GM18909 (cell line): ENCODE measurements around the gene CACNB3.
"Not testable (repeated sequence)": the region's sequence is repeated elsewhere in the genome, so short reads cannot be mapped to it uniquely, and the experiment has no call there.

Experiments used
- ATAC-seq: cut with Tn5 transposase; IDR thresholded peaks from one replicate; pipeline ENCODE4 v1.9.1; 2021; ENCODE audit warnings: mild to moderate bottlenecking; ENCODE audit not compliant: unreplicated experiment, poor library complexity

Gene CACNB3

GRCh38 chr12:48851883-48852733, 33.8 kb downstream of the CACNB3 start, which contains the start of gene DDX23:
DDX23 (minus strand) TSS chr12:48852163; CDS start chr12:48845782, 6,381 bp downstream.
- ATAC-seq = peak; percentile 95

- peak; percentile 52 for ATAC-seq
Observed at GRCh38 chr12:48852734-48853688, 34.7 kb downstream of the CACNB3 start.

- ATAC-seq = no peak
Observed at GRCh38 chr12:48854488-48854887, 36.2 kb downstream of the CACNB3 start.

DNA sequence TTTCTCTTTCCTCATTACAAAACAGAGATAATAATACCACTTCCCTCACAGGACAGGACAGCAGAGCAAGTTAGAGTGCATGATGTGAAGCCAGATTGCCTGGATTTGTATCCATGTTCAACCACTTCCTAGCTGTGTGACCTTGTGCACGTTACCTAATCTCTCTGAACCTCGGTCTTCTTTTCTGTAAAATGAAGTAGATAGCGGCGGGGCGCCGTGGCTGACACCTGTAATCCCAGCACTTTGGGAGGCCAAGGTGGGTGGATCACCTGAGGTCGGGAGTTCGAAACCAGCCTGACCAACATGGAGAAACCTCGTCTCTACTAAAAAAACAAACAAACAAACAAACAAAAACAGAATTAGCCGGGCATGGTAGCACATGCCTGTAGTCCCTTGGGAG, 36.6 kb downstream of the CACNB3 start:
- not testable (repeated sequence) for ATAC-seq

DNA sequence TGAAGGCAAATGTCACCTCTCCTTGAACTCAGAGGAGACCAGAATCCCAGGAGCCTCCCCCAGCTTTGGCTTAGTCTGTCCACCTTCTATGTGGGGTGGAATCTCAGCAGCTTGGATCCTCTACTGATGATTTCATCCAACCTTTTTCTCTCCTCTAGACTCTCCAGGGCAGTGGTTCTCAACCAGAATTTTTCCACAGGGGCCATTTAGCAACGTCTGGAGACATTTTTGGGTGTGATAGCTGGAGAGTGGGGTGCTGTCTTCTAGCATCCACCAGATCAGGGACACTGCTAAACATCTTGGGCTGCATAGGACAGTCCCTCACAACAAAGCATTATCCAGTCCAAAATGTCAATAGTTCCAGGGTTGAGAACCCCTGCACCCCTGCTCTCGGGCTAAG, 38.1 kb downstream of the CACNB3 start:
- no peak for ATAC-seq

DNA sequence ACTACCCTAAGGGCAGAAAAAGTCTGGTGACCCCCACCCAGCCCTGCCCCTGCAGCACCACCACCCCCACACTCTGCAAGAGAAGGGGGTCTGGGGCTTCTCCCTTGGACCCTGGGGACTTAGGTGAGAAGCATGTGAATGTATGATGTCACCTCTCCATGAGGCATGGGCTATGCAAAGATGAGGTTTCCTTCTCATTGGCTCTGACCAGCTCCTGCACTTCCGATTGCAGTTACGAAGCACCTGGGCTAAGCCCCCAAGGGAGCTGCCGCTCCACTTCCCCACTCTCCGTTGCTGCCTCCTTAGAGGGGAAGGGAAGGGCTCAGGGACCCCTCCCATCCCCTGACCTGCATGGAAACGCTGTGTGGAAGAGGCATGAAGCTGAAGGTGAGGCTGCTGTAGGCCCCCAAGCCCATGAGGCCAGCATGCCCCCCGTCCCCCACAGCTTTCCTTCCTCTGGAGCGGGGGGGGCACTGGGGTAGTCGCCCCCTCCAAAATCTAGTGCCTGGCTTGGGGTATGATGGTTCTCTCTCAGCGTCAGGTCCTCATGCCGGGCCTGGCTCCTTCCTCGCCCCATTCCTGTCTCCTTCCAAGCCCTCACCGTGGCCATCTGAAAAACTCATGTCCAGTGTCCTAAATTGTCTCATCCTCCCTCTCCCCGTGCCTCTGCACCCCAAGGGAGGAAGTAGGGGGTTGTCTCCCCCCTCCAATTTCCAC, 39.1 kb downstream of the CACNB3 start:
- no peak for ATAC-seq

GRCh38 chr12:48858043-48858442, 39.7 kb downstream of the CACNB3 start:
- no peak for ATAC-seq

DNA sequence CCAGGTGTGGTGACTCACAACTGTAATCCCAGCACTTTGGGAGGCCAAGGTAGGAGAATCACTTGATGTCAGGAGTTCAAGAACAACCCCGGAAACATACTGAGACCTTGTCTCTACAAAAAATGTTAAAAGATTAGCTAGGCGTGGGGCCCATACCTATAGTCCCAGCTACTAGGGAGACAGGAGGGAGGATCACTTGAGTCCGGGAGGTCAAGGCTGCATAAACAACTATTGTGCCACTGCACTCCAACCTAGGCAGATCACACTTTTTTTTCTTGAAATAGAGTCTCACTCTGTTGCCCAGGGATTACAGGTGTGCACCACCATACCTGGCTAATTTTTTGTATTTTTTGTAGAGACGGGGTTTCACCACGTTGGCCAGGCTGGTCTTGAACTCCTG, 41.3 kb downstream of the CACNB3 start:
- no peak for ATAC-seq

DNA sequence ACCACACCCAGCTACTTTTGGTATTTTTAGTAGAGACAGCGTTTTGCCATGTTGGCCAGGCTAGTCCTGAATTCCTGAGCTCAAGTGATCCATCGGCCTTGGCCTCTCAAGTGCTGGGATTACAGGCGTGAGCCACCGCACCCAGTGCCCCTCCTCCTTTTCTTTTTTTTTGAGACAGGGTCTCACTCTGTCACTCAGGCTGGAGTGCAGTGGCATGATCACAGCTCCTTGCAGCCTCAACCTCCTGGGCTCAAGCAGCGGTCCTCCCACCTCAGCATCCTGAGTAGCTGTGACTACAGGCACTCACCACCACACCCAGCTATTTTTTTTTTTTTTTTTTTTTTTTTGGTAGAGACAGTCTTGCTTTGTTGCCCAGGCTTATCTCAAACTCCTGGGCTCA, 41.9 kb downstream of the CACNB3 start:
- ATAC-seq = not testable (repeated sequence)

DNA sequence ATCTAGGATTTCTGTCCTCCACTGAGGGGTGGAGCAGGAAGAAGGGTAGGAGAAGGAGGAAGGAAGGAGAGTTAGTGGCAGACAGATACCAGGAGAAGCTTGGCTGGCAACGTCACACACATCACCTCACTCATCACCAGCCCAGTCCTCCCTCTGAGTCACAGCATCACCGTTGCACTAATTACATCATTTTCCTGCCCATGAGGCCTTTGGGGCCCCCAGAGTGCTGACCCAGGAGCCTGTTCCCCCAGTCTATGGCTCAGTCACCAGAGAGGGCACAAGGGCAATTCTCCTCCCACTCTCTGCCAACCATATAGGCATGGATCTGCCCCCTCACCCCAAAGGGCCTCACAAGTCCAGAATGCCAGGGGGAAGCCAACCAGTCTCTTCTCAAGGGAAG, 42.8 kb downstream of the CACNB3 start:
- no peak for ATAC-seq

GRCh38 chr12:48862760-48863159, 44.5 kb downstream of the CACNB3 start:
- no peak for ATAC-seq

DNA sequence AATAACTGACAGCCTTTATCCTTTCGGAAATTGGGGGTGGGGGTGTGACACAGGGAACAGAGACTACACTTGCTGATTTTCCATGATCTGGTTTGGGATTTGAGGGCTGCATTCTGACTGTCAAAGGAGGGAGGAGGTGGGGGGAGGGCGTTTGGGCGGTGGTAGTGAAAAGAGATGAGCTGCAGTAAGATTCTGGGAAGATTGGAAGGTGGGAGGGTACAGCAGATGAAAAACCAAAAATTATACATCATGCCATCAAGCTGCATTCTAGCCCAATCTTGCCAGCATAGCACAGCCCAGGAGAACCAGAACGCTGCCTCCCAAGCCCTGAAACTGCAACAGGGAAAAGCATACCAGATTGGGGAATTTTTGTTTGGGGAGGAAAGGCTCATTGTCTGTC, 45.0 kb downstream of the CACNB3 start:
- ATAC-seq = no peak

DNA sequence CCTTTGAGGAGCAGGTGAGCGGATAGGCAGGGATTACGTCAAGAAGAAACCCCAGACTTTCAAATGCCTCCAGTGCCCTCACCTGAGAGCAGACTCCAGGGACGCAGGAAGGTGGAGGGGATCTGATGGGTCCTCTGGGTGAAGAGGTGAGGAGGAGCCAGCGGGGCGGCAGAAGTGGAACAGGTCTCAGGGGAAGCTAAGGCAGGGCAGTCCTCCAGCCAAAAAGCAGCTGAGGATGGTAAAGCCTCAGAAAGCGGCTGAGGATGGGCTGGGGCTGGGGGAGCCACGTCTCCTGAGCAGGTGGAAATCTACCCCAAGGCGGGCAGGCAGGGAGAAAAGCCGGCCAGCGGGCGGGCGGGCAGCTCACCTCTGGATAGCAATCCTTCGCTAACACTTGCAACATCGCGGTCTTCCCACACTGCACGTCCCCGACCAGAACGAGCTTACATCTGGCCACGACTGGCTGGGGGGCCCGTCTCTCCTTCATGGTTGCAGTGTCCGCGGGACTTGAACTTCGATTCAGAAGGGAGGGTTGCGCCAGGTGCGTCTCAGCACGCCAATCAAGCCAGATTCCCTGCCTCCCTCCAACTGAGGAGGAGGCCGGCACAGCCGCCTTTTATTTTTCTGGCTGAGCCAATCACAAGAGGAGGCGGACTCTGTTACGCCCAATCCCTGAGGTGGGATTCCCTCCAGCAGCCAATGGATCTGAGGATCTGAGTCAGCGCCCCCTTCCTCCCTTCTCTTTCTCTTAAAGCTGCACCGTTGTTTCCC, 47.2 kb downstream of the CACNB3 start, which contains the start of gene RND1:
RND1 (minus strand) TSS at position 590 of the 771 bp plus-strand sequence; CDS start at position 487, 103 bp downstream.
- peak; percentile 92 for ATAC-seq

DNA sequence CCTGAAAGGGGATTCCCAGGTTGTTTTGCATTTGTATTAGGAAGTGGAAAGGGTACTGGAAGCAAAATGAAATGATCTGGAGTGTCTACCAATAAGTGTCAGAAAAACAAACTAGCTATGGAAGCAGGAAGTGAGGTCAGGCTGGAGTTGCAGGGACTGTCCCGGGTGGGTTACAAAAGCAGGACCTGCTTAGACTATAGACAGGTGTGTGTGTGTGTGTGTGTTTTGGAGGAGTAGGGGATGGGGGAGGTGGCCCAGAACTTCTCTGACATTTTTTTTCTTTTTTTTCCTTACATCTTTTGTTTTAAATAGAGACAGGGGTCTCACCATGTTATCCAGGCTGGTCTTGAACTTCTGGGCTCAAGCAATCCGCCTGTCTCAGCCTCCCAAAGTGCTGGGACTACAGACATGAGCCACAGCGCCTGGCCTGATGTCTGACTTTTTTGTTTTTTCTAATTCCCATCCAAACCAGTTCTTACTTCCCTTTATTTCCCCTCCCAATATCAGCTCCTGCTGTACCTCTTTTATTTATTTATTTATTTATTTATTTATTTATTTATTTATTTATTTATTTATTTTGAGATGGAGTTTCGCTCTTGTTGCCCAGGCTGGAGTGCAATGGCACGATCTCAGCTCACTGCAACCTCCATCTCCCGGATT, 47.9 kb downstream of the CACNB3 start:
- ATAC-seq = peak; percentile 54

DNA sequence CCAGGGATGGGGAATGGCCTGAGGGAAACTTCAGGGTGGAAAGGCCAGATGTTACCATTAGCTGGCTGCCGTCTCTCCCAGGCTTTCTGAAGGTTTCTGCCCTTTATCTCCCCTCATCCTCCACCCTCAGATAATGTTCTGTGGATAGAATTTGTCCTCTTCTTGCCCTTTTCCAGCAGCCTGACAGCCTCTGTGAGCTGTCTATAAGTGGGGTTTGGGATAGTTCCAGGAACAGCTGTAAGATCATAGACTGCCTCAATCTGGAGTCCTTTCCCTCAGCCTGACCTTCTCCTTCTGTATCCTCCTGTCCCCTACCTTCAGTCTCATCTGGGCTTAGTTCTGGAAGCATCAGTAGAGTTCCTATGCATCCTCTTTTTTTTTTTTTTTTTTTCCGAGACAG, 50.2 kb downstream of the CACNB3 start:
- no peak for ATAC-seq

GRCh38 chr12:48869191-48869590, 50.9 kb downstream of the CACNB3 start:
- no peak for ATAC-seq

DNA sequence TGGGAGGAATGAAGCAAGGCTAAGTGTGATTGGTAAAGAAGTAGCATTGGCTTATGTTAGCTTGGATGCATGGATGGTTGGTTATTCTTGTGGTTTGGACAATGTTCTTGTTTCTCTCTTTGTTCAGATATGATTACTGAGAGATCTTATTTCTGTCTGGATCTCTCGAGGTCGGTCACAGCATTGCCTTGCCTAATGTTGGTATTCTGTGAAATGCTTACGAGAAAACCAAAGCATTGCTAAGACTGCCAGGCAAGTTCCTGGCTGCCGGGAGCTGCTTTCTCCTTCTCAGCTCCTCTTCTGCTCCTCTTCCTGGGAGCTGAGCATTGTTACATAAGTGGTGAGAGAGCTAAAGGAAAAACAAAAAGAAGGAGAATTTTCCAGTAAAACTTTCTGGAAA, 54.8 kb downstream of the CACNB3 start:
- no peak for ATAC-seq

DNA sequence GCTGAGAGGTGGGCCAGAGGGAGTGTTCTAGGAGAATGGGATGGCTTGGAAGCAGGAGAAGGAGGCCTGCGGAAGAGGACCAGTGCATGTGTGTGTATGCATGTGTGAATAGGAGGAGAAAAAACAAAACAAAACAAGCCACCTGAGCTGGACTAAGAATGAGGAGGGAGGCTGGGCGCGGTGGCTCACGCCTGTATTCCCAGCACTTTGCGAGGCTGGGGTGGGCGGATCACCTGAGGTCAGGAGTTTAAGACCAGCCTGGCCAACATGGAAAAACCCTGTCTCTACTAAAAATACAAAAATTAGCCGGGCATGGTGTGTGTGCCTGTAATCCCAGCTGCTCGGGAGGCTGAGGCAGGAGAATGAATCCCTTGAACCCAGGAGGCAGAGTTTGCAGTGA, 55.2 kb downstream of the CACNB3 start:
- ATAC-seq = not testable (repeated sequence)

GRCh38 chr12:48875944-48876515, 57.7 kb downstream of the CACNB3 start:
- no peak for ATAC-seq
